Occipital lobe (tissue), 2 donors: ENCODE data around the gene AKNA. TPM values are rescaled to one million over a fixed set of nuclear protein-coding genes. Genes with fewer than 3 reads are reported as not detected.

Experiments
- DNase-seq: peaks from one replicate; lab custom pipeline; 2025; lab: John Stamatoyannopoulos, UW
- total RNA-seq: library from RNA; depleted of rRNA; stranded (reverse); fragments of >200 nt; gene quantifications from one replicate; pipeline ENCODE4 v1.2.3, GENCODE V29; 2014

Gene AKNA
- total RNA-seq, 1 donor from 2014 or later, result 3.3 TPM

DNA sequence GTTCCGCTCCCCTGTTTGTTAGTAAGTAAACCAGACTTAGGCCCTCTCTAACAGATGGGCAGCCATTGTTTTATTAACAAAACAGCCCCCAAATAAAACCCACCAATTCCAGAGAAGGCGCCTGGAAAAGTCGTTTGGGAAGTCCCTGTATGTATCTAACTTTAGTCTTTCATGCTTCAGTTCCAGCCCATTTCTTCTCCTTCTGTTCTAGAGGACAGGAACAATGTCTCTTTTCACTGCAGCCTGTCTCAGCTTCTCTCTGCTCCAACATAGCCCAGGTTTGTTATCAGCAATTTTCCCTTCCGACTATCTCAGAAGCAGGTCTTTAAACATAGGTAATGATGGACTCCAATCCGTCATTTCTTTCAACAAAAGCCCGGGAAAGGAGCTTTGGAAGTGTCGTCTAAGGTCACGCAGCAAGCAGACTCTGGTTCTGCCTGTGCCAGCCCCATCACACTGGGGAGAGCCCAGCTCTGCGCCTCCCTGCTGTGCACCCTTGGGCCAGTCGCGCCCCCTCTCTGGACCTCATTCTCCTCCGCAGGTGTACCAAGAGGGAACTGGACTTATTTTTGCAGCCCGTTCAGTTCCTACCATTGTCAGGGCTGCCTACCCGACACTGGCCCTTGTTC, 9.6 kb upstream of the AKNA start:
- no peak for DNase-seq

DNA sequence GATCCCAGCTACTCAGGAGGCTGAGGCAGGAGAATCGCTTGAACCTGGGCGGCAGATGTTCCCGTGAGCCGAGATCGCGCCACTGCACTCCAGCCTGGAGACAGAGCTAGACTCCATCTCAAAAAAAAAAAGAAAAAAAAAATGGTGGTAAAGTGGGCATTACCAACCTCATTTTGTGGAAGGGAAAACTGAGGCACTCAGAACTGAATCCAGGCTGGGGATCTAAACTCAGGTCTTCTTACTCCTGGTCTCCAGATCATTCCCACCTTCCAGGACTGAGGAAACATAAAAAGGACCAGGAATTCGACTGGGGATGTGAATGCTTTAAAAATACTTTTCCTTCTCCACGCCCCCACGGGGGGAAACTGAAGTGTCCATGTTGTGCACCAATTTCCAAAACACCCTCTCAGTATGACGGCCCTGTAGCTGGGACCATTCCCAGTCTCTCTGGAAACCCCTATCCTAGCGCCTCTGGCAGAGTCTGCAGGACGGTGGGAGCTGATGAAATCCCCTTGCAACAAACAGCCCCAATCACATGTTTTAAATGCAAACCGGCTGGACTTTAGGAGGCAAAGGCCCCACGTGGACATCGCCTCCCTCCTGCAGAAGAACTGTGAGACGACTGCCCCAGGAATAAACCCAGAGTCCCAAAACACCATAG, 8.9 kb upstream of the AKNA start:
- no peak for DNase-seq

- no peak for DNase-seq
These were observed 8.0 kb upstream of the AKNA start for GRCh38 chr9:114395768-114396167.

DNA sequence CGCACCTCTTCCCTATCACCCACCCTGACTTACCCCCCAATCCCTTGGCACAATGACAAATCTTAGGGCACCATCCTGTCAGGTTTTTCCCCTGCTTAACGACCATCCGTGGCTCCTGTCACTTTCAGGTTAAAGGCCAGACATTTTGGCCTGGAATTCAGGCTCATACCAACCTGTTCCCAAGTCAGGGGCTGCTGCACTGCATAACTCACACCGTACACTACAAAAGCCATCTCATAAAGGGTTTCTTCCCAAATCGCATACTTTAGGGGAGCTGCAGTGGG, 7.5 kb upstream of the AKNA start:
- DNase-seq, result no peak

- DNase-seq, result no peak
These were observed 6.9 kb upstream of the AKNA start for GRCh38 chr9:114394523-114395333.

DNA sequence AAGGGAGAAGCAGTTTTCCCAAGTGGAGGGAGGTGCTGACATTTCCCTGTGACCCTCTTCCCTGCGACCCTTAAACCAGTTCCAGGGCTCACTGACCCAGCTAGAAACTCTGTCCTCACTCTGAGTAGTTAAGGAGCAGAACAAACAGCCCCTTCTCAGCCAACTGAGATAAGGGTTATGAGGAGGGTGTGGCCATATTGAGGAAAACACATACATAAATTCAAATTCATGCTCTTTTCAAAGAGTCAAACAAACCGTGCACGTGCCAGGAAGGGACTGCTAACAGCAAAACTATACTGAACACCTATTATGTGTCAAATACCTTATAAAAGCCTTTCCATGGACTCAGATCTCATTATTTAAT, 4.9 kb upstream of the AKNA start:
- DNase-seq, result no peak

DNA sequence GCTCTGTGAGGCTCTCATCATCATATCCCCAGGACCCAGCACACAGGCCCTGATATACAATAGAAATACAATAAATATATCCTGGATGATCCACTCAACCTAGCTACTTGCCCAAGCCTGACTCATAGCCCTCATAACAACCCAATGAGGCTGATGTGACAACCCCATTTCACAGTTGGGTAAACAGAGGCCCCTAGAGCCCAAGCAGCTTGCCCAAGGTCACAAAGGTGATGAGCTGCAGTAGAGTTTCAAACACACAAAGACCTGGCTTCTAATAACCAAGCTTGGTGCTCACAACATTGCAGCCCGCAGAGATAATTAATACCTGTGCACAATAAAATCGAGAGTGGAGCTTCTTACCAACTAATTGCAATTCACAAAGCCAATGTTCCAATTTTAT, 3.2 kb upstream of the AKNA start:
- DNase-seq, result no peak

GRCh38 chr9:114389612-114390368, 2.0 kb upstream of the AKNA start:
- DNase-seq, result no peak

GRCh38 chr9:114388764-114389375, 1.1 kb upstream of the AKNA start:
- no peak for DNase-seq

DNA sequence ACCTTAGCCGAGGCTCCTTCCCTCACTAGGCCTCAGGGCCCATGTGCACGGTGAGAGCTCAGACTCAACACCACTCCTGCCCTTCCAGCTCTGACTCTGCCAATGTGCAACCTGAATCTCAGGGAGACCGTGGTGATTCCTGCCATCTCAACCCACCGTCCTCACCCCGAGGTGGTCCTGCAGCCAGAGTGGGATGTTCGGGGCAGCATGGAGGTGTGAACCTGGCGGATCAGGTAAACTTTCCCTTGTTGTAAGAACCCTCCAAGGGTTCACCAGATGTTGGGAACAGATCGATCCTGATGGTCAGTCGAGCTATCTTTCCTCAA, 538 bp upstream of the AKNA start:
- DNase-seq, result no peak

DNA sequence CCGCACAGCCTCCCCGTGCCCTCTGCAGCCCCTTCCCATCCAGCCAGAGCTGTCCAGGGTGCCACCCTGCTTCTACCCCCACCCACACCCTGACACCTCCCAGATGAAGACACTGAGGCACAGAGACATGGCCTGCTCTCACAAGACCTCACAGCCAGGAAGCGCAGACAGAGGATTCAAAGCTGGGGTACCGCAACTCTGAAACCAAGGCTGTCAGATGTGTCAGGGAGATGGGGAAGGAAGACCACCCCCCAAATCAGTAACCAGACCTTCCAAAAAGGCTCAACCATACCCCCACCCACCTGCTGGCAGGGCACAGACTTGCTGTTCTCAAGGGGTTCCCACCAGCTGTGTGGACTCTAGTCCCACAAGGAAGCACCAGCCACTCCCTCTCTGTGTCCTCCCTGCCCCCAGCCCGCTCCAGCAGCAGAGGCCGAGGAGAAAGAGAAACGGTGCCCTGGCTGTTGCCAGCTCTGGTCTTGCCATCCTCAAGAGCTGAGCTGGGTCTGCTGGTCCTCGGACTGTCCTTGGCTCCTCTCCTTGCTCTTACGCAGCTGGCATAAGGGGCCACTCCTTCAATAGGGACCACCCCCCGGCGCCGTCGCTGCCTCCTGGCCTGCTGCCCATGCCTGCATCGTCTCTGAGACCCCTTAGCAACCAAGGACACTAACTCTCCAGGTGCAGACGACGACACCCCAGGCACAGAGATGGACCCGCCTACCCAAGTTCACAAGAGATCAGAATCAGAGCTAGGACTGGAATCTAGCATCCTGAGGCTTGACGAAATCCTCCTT, 699 bp downstream of the AKNA start:
- DNase-seq, result no peak

DNA sequence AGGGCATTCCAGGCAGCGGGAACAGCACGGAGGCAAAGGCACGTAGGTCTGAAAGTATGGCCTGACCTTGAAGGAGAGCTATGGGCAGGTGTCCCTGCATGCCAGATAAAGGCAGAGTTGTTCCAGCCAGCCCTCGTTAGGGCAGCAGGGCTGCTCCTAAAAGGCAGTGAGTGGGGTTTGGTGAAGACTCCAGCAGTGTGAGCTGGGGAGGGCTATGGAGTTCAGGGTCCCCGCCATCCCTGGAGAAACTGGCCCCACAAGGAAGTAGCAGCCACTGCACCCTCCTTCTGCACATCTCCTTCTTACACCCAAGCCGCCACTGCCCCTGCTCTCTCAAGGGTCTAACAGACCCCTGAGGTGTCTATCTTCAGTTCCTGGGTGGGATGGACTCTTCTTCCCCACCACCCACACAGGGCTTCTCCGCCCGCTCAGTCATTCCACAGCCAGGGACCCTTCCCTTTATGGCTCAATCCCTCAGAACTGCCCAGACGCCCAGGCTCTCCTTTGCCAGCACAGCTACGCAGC, 1.4 kb downstream of the AKNA start:
- DNase-seq, result no peak

DNA sequence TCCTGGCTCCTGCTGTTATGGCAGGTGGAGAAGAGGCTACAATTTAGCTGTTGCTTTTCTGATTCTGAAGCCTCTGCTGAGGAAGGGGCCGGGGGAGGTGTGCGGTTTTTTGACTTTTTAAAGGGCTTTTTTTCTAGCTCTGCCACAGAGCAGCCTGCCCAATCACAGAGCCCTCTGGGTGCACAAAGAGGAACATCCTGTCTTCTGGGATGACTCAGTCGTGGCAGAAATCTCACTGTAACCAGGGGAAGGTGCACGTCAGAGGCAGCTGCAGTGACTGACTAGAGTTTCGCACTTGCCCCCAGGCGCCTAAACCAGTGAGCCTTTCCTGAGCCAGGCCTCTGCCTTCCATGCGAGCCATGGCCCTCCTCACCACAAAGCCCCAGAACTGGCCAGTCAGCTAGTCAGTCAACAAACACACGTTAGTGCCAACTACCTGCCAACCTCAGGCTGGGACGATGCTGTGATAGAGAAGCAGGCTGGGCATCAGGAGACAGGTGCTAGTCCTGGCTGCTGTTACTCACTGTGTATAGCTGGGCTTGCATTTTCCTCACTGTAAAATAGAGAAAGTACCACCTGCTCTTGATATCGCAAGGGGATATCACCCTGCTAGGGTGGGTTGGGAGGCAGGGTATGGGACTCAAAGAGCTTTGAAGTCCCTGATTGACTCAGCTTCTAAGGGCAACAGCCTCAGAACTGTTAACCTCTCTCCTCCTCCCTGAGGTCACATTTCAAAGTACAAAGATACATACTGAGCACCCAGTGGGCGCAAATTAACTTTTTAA, 2.2 kb downstream of the AKNA start:
- peak; percentile 32 for DNase-seq

GRCh38 chr9:114384836-114385396, 2.9 kb downstream of the AKNA start:
- DNase-seq, result no peak

DNA sequence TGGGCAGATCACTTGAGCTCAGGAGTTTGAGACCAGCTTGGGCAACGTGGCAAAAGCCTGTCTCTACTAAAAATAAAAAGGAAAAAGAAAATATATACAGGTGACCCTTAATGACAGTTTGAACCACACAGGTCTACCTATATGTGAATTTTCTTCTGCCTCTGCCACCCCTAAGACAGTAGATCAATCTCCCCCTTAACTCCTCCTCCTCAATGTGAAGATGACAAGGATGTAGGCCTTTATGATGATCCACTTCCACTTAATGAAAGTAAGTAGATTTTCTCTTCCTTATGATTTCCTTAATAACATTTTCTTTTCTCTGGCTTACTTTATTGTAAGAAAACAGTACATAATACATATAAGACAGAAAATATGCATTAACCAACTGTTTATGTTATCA, 3.4 kb downstream of the AKNA start:
- no peak for DNase-seq

DNA sequence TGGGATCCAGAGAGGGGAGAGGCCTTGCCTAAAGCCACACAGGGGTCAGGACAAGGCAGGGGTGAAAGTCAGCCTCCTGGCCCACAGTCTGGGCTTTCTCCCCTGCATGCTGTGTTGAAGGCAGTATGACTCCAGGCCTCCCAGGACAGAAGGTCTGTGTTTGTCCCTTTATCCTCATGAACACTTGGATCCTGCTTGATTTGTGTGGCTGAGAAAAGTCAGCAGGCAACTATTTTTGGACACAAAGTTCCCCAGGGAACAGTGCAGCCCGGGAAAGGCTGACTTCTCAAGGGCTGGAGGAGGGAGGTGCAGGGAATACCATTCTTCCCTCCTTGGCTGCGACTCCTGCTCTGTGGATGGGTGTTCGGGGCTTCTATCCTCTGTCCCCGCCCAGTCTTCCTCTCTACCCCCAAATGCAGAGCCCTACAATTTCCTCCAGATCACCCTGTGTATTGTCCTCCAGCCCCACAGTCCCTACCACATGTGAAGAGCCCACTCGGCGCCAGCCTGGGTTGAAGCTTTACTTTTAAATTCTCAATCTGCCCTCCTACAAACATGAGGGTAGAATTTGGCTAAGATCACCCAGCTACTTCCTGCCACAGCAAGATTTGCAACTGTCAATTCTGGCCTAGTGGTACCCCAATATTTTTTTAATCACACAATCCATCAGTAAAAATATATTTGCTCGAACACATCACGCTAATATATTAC, 4.1 kb downstream of the AKNA start:
- no peak for DNase-seq

DNA sequence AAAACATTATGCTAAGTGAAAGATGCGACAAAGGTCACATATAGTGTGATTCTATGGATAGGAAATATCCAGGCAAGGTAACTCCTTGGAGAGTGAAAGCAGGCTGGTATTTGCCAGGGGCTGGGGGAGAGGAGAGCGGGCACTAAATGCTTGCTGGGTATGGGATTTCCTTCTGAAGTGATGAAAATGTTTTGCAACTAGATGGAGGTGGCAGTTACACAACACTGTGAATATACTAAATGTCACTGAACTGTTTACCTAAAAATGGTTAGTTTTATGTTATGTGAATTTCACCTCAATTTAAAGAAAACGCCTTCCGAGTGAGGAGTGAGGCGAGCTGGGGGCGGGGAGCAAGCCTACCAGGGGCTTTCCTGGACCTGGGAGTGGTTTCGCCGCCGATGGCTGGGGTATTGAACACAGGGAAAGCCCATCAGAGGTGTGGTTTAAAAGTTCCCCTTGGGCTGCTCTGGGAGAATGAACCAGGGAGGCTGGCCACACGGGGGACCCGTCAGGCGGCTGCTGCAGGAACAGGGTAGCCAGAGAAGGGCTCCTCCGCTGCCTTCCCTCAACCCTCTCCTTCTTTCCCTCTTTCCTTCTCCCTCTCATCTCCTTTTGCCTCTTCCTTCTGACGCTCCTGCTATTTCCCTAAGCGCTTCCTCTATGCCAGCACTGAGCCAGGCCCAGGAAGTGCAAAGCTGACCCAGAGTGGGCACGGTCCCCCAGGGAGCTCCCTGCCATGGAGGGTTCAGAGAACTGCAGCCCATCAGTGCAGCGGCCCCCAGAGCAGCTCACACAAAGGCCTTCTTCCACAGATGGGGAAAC, 4.9 kb downstream of the AKNA start:
- no peak for DNase-seq

DNA sequence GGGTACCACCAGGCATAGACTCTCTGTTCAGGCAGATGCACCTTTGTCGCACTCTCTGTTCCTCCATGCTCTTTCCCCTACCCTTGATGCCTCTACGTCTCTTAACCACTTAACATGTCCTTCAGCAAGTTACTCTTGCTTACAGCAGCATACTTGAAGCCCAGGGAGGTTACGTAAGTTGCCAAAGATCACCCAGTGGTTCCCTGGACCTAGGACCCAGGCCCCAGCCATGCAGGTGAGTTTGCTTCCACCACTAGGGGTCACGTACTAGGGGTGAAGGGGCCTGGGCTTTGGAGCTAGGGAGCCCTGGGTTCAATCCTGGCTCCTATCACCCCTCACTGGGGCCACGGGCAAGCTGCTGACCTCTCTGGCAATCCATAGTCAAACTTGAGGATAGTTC, 8.9 kb downstream of the AKNA start:
- DNase-seq, result no peak
